Smooth muscle cell (in vitro differentiated cells): Measurements from ENCODE around the gene DCDC2. TPM values are rescaled to one million over a fixed set of nuclear protein-coding genes. Genes with fewer than 3 reads are reported as not detected.
A peak's percentile ranks its signal among the peaks of the same experiment; 100 is the strongest.

Experiments used
- DNase-seq: peaks from one replicate; lab custom pipeline; 2025; ENCODE audit not compliant: unreplicated experiment; lab: John Stamatoyannopoulos, UW
- H2AFZ ChIP-seq: fragments of 200-600 bp; sonication (generic); 2 replicates; pipeline ENCODE4 v1.6.0; 2016; ENCODE audit warnings: antibody characterized with exemption, low read depth, mild to moderate bottlenecking
- H3F3A ChIP-seq: fragments of 200-600 bp; sonication (generic); 2 replicates; pipeline ENCODE4 v1.6.0; 2017; ENCODE audit warnings: antibody characterized with exemption, low read depth
- H3K27ac ChIP-seq: fragments of 200-600 bp; sonication (generic); 2 replicates; pipeline ENCODE4 v1.5.1; 2016; ENCODE audit warnings: low read depth, mild to moderate bottlenecking
- H3K27me3 ChIP-seq: fragments of 200-600 bp; sonication (generic); 2 replicates; pipeline ENCODE4 v1.6.1; 2016; ENCODE audit warnings: low read depth, mild to moderate bottlenecking
- H3K36me3 ChIP-seq: fragments of 200-600 bp; sonication (generic); 2 replicates; pipeline ENCODE4 v1.5.1; 2016; ENCODE audit warnings: low read depth
- H3K4me1 ChIP-seq: fragments of 200-600 bp; sonication (generic); 2 replicates; pipeline ENCODE4 v1.5.1; 2016; ENCODE audit warnings: low read depth
- H3K4me2 ChIP-seq: fragments of 200-600 bp; sonication (generic); 2 replicates; pipeline ENCODE4 v1.6.0; 2016; ENCODE audit warnings: mild to moderate bottlenecking
- H3K4me3 ChIP-seq: fragments of 200-600 bp; sonication (generic); 2 replicates; pipeline ENCODE4 v1.5.1; 2016; ENCODE audit warnings: mild to moderate bottlenecking
- H3K79me2 ChIP-seq: fragments of 200-600 bp; sonication (generic); 2 replicates; pipeline ENCODE4 v1.6.0; 2016; ENCODE audit warnings: low read depth, mild to moderate bottlenecking
- H3K9ac ChIP-seq: fragments of 200-600 bp; sonication (generic); 2 replicates; pipeline ENCODE4 v1.6.0; 2016; ENCODE audit warnings: low read depth
- H3K9me3 ChIP-seq: fragments of 200-600 bp; sonication (generic); replicated peaks from 2 replicates; pipeline ENCODE4 v1.5.1; 2016; ENCODE audit warnings: low read depth
- H4K20me1 ChIP-seq: fragments of 200-600 bp; sonication (generic); 2 replicates; pipeline ENCODE4 v1.6.0; 2016; ENCODE audit warnings: low read depth
- WGBS: methylation state at CpG from one replicate; pipeline ENCODE4 v1.1.7; 2016; ENCODE audit warnings: low lambda C conversion rate; 5-methylcytosine and 5-hydroxymethylcytosine counted together
- polyA plus RNA-seq: library from polyadenylated mRNA; unstranded; fragments of >200 nt; fragmentation: Nextera tagmentation; extraction: Ambion mirVana; gene quantifications from 2 replicates; pipeline ENCODE4 v1.2.1, GENCODE V29; 2016
- total RNA-seq: library from RNA; depleted of rRNA; stranded (reverse); fragments of >200 nt; gene quantifications from 2 replicates; pipeline ENCODE4 v1.2.3, GENCODE V29; 2014
- TF ChIP-seq, protein P1 (sequence below): fragments of 200-600 bp; sonication (generic); IDR thresholded peaks from 2 replicates; pipeline ENCODE4 v1.5.1; 2017; ENCODE audit warnings: borderline replicate concordance, mild to moderate bottlenecking, antibody characterized with exemption; ENCODE audit not compliant: insufficient read depth, poor library complexity, severe bottlenecking

DCDC2 gene
- total and polyA plus RNA-seq, 2 experiments from 2014 or later: not detected

GRCh38 chr6:24340998-24341938 is 16.6 kb downstream of the DCDC2 start:
- no peak for DNase-seq
- no peak overlapping the region for H3K4me3 ChIP-seq
- H3F3A ChIP-seq: no peaks in the 10 kb centered on the region
- H2AFZ ChIP-seq: no peak overlapping the region
- no peaks in the 10 kb centered on the region for H3K4me1 ChIP-seq
- H3K36me3 ChIP-seq: no peaks in the 10 kb centered on the region
- H4K20me1 ChIP-seq: no peaks in the 10 kb centered on the region
- peaks cover 9% of the 10 kb centered on the region for H3K27me3 ChIP-seq
- H3K27ac ChIP-seq: no peak overlapping the region
- H3K9me3 ChIP-seq: no peaks in the 10 kb centered on the region
- H3K4me2 ChIP-seq: no peak overlapping the region
- H3K9ac ChIP-seq: no peak overlapping the region
- H3K79me2 ChIP-seq: no peaks in the 10 kb centered on the region
- 97% methylated on average over 6 of the region's 6 CpGs for WGBS
- TF ChIP-seq, protein P1, sequence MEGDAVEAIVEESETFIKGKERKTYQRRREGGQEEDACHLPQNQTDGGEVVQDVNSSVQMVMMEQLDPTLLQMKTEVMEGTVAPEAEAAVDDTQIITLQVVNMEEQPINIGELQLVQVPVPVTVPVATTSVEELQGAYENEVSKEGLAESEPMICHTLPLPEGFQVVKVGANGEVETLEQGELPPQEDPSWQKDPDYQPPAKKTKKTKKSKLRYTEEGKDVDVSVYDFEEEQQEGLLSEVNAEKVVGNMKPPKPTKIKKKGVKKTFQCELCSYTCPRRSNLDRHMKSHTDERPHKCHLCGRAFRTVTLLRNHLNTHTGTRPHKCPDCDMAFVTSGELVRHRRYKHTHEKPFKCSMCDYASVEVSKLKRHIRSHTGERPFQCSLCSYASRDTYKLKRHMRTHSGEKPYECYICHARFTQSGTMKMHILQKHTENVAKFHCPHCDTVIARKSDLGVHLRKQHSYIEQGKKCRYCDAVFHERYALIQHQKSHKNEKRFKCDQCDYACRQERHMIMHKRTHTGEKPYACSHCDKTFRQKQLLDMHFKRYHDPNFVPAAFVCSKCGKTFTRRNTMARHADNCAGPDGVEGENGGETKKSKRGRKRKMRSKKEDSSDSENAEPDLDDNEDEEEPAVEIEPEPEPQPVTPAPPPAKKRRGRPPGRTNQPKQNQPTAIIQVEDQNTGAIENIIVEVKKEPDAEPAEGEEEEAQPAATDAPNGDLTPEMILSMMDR: no peak

DNA sequence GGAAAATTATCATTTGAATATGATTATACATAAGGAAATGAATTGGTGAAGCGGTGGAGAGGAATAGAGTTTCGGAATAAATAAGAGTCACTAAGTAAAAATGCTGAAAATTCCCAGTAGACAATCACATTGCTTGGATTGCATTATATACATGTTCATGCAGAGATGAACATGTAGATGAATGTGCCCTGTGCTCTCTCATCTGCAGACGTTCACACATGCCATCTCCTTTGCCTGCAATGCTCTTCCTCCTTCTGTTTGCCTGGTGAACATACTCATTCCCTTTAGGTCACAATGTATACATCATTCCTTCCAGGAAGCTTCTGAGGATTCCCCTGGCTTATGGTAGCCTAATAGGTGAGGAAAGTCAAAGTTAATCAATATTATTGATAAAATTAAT is 17.9 kb downstream of the DCDC2 start:
- Histone ChIP-seq H3K27me3 (peaks cover 7% of the 10 kb centered on the region), H3K9me3 (no peaks in the 10 kb centered on the region), H3K9ac (no peak overlapping the region), H2AFZ (no peak overlapping the region), H3K4me3 (no peak overlapping the region), H3K36me3 (no peaks in the 10 kb centered on the region), H3K27ac (no peak overlapping the region), H3K79me2 (no peaks in the 10 kb centered on the region), H4K20me1 (no peaks in the 10 kb centered on the region), H3K4me1 (no peaks in the 10 kb centered on the region), H3K4me2 (no peak overlapping the region), H3F3A (no peaks in the 10 kb centered on the region)
- TF ChIP-seq, protein P1: no peak
- 90% methylated on average over 3 of the region's 3 CpGs for WGBS
- no peak for DNase-seq

GRCh38 chr6:24334285-24334684 is 23.6 kb downstream of the DCDC2 start:
- no peak overlapping the region for H3K27ac ChIP-seq
- no peaks in the 10 kb centered on the region for H3K36me3 ChIP-seq
- H3K79me2 ChIP-seq: no peaks in the 10 kb centered on the region
- H3F3A ChIP-seq: peaks cover 6% of the 10 kb centered on the region
- H3K4me3 ChIP-seq: no peak overlapping the region
- no peaks in the 10 kb centered on the region for H3K4me1 ChIP-seq
- TF ChIP-seq, protein P1: no peak
- no peaks in the 10 kb centered on the region for H3K9me3 ChIP-seq
- DNase-seq: no peak
- no peaks in the 10 kb centered on the region for H4K20me1 ChIP-seq
- H3K9ac ChIP-seq: no peak overlapping the region
- no peaks in the 10 kb centered on the region for H3K27me3 ChIP-seq
- H2AFZ ChIP-seq: no peak overlapping the region
- no peak overlapping the region for H3K4me2 ChIP-seq
- 93% methylated on average over 2 of the region's 2 CpGs for WGBS

- Histone ChIP-seq H3K36me3 (no peaks in the 10 kb centered on the region), H3F3A (peaks cover 6% of the 10 kb centered on the region), H3K9me3 (no peaks in the 10 kb centered on the region), H3K9ac (no peak overlapping the region), H3K4me1 (no peaks in the 10 kb centered on the region), H3K27me3 (no peaks in the 10 kb centered on the region), H2AFZ (no peak overlapping the region), H4K20me1 (no peaks in the 10 kb centered on the region), H3K79me2 (no peaks in the 10 kb centered on the region), H3K4me3 (no peak overlapping the region), H3K4me2 (peak overlapping the region; percentile 0), H3K27ac (peak overlapping the region; percentile 69)
- TF ChIP-seq, protein P1: no peak
- DNase-seq: no peak
- 15% methylated on average over 2 of the region's 2 CpGs for WGBS
These were observed 25.5 kb downstream of the DCDC2 start for GRCh38 chr6:24332317-24332716.
